Fibroblast of upper back skin (primary cell): ENCODE results near the gene PMAIP1.
"Not testable (repeated sequence)": the region's sequence is repeated elsewhere in the genome, so short reads cannot be mapped to it uniquely, and the experiment has no call there.

Source experiments
- DNase-seq: peaks from one replicate; pipeline ENCODE4 v3.0.0-alpha.2; 2013

PMAIP1 gene

GRCh38 chr18:59885579-59886163 is 14.1 kb upstream of the PMAIP1 start:
- peak; percentile 90 for DNase-seq

GRCh38 chr18:59886399-59886798 is 13.4 kb upstream of the PMAIP1 start:
- DNase-seq = not testable (repeated sequence)

- DNase-seq = no peak
These were observed 7.7 kb upstream of the PMAIP1 start for GRCh38 chr18:59892123-59892522.

DNA sequence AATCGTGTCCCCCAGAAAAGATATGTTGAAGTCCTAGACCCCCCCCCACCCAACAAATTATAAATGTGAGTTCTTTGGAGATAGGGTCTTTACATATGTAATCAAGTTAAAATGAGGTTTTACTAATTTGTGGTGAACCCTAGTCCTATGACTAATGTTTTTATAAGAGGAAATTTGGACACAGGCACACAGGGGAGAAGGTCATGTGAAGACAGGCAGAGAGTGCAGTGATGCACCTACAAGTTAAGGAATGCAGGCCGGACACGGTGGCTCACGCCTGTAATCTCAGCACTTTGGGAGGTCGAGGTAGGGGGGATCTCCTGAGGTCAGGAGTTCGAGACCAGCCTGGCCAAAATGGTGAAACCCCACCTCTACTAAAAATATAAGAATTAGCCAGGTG is 5.8 kb upstream of the PMAIP1 start:
- DNase-seq = no peak

- no peak for DNase-seq
These were observed 2.4 kb upstream of the PMAIP1 start for GRCh38 chr18:59897321-59897954.

GRCh38 chr18:59898093-59898492 is 1.7 kb upstream of the PMAIP1 start:
- no peak for DNase-seq

GRCh38 chr18:59898609-59899297 is 1.0 kb upstream of the PMAIP1 start:
- DNase-seq = no peak

DNA sequence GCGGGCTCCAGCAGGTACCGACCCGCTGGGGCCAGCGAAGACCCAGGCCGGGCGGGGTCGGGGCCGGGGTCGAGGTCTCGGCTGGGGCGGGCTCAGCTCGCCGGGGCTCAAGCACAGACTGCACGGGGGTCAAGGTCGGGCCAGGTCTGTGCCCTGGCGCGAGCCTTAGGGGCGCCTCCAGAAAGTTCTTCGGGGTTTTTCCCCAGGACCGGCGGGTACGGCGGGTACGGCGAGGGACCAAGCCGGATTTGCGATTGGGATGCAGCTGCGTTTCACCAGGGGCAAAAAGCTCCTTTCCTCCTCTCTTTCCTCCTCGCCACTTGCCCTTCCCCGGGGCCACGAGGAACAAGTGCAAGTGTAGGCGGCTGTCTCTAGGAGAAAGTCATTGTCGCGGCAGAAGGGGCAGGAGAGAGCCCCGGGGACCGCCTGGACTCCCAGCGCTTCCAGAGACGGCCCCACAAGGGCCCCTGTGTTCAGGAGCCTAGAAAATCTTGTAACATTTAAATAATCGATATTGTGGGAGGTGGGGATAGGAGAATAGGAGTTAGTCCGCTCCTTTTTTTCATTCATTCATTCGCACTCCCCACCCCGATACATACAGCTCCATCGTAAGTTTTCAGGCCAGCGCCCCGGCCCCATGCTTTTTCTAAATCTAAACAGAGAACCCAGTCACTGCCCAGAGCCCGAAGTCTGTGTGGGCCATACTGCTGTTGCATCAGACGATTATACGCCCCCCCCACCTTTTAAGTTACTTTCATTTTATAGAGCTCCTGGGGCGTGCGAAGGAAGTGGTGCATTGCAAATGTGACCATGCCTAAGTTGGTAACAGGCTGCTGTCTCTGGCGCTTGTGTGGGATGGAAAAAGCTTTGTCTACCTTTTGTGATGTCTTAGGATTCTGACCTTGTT is 679 bp downstream of the PMAIP1 start:
- DNase-seq = peak; percentile 83

- peak; percentile 60 for DNase-seq
These were observed 2.6 kb downstream of the PMAIP1 start for GRCh38 chr18:59902131-59902992.

GRCh38 chr18:59902993-59903610 is 3.3 kb downstream of the PMAIP1 start:
- DNase-seq = no peak

DNA sequence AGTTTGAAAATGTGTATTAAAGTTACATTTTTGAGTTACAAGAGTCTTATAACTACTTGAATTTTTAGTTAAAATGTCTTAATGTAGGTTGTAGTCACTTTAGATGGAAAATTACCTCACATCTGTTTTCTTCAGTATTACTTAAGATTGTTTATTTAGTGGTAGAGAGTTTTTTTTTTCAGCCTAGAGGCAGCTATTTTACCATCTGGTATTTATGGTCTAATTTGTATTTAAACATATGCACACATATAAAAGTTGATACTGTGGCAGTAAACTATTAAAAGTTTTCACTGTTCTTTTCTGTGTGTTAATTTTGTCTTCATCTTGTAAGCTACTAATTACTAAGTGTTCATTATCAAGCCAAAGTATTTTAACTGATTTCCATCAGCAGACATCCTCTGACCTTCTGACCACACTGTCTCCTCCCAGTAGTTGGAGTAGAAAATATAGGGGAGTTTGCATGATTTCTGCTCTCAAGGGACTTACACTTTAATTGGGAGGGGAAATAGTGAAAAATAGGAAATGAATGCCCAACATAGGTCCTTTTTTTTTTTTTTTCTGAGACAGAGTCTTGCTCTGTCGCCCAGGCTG is 4.3 kb downstream of the PMAIP1 start:
- DNase-seq = no peak

GRCh38 chr18:59905686-59906091 is 5.9 kb downstream of the PMAIP1 start:
- DNase-seq = no peak

DNA sequence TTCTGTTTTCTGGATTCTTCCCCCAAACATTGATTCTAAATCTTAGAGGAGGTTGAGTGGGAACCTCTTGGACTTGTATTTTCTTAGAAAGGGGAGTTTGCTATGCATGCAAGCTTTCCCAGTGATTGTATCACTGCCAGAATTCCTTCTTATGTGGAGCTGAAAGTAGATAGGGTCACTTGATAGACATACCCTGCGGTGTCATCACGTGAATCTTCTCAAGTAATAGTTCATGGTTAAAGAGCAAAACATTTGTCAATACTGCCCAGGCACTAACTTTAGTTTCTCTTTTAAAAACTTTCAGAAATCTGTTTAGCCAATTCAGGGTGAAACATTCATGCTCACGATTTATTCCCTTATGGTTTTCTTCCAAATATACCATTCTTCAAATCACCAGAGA is 6.4 kb downstream of the PMAIP1 start:
- DNase-seq = no peak

GRCh38 chr18:59907172-59907571 is 7.4 kb downstream of the PMAIP1 start:
- DNase-seq = no peak

GRCh38 chr18:59907660-59908059 is 7.9 kb downstream of the PMAIP1 start:
- DNase-seq = no peak

GRCh38 chr18:59908799-59909198 is 9.0 kb downstream of the PMAIP1 start:
- DNase-seq = no peak

- DNase-seq = no peak
These were observed 9.7 kb downstream of the PMAIP1 start for GRCh38 chr18:59909289-59910036.

GRCh38 chr18:59910967-59911366 is 11.2 kb downstream of the PMAIP1 start:
- DNase-seq = peak; percentile 80

- DNase-seq = no peak
These were observed 11.8 kb downstream of the PMAIP1 start for GRCh38 chr18:59911600-59911999.

- DNase-seq = no peak
These were observed 12.3 kb downstream of the PMAIP1 start for GRCh38 chr18:59912007-59912550.
